HG03432 (cell line): ENCODE results near the gene DNAH11.
"Not testable (repeated sequence)": the region's sequence is repeated elsewhere in the genome, so short reads cannot be mapped to it uniquely, and the experiment has no call there.

Experiments
- ATAC-seq: cut with Tn5 transposase; IDR thresholded peaks from one replicate; pipeline ENCODE4 v1.9.1; 2021; ENCODE audit warnings: mild to moderate bottlenecking, moderate library complexity; ENCODE audit not compliant: unreplicated experiment

DNAH11 gene

DNA sequence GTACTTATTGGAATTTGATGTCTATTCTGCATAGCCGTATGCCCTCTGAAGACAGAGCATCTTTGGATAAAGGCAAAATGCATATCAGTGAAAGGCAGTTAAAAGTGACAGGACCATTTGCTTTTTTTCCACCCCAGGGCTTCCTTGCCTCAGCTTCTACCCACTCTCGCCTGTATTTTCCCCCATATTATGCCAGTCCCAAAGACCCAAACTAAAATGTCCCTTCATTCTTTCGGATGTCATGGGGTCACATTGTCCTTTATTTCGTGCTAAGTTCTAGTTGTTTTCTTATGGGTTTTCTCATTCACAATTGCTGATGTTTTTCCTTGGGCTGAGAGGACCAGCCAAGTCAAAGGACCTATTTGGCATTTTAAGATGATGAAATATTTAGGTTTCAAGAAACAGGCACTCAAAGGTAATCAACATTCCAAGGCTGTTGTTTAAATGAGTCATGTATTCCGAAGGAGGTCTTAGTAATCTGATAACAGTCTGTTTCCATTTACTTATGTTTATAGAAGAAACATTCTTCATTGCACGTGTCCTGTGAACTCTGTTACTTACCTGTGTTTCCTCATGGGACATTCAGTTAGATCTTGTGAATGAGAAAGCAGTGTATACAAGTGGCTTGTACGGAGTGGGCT is 74.1 kb downstream of the DNAH11 start:
- ATAC-seq, result no peak

DNA sequence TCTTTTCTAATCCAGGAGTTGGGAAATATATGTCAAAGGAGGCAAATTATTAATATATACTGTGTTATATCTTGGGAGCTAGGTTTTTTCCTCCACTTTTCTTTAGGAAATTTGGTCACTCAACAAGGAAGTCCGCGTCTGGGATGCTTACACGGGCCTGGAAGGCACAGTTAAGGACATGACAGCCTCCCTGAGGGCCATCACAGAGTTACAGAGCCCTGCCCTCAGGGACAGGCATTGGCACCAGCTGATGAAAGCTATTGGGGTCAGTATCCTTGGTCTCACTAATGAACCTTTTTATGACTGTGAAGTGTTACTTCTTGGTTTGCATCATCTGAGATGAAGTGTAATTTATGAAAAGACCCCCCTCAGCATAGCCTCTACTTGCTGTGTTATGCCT is 74.7 kb downstream of the DNAH11 start:
- no peak for ATAC-seq

DNA sequence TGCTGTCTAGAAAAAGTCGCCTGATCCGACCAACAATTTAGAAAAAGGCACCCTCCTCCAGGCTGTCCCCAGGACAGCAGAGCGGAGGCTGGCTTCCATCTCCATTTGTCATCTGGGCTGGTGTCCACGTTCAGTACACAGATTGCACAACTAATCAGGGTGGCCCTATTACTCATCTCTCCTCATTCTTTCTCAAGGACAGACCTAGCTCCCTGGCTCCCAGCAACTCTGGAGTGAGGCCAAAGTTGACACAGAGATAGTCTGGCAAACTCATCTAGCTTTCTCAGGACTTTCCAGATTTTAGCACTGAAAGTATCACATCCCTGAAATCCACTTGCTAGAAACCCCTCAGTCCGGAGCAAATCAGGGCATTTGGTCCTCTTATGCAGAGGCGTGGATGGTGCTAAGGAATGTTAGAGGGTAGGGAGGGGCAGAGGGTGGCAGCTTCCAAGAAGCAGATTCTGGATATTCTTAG is 75.1 kb downstream of the DNAH11 start:
- no peak for ATAC-seq

DNA sequence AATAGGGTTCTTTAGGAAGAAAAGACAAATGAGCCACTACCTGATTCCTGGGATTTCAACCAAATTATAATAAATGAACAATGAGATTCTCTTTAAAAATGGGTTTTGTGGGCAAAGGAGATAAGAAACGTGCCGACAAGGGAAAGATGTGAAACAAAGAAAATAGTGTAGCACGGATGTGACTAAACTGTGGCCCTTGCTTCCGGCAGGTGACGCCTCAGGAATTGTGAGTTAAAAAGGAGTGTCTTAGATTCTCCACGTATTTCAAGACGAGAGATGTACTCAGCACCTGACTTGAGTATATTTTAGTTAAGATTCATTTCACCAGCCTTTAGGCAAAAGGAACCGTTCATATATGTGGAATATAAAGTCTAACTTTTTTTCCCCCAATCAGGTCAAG is 75.9 kb downstream of the DNAH11 start:
- ATAC-seq, result no peak

DNA sequence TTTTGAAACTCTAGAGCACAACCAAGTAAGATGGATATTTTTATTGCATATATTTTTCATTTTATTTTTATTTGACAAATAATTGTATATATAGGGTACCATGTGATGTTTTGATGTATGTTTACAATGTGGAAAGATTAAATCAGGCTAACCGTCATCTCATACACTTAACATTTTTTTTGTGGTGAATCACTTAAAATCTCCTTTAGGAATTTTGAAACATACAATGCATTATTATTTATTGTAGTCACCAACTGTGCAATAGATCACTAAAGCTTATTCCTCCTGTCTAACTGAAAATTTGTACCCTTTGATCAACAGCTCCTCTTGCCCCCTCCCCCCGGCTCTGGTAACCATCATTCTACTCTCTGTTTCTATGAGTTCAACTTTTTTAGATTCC is 77.2 kb downstream of the DNAH11 start:
- ATAC-seq, result no peak

DNA sequence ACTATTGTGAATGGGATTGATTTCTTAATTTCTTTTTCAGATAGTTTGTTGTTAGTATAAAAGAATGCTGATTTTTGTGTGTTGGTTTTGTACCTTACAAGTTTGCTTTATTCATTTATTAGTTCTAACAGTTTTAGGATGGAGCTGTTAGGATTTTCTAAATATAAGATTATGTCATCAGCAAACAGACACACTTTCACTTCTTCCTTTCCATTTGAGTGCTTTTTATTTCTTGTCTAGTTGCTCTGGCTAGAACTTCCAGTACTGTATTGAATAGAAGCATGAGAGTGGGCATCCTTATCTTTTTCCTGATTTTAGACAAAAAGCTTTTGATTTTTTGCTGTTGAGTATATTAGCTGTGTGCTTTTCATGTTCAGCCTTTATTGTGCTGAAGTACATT is 81.5 kb downstream of the DNAH11 start:
- ATAC-seq, result no peak

DNA sequence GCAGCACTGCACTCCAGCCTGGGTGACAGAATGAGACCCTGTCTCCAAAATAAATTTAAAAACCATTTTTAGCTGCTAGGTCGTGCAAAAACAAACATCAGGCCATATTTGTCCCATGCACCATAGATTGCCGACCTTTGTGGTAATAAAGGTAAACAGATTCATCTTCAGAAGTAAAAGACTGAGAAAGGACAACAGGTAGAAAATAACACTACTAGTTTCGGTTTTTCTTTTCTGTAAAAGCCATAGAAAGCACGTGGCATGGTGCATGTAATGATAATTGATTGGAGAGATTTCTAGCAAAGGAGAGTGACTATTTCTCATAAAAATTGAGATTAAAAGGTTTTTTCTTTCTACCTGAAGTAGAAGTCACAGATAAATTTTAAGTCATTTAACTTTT is 93.9 kb downstream of the DNAH11 start:
- no peak for ATAC-seq

DNA sequence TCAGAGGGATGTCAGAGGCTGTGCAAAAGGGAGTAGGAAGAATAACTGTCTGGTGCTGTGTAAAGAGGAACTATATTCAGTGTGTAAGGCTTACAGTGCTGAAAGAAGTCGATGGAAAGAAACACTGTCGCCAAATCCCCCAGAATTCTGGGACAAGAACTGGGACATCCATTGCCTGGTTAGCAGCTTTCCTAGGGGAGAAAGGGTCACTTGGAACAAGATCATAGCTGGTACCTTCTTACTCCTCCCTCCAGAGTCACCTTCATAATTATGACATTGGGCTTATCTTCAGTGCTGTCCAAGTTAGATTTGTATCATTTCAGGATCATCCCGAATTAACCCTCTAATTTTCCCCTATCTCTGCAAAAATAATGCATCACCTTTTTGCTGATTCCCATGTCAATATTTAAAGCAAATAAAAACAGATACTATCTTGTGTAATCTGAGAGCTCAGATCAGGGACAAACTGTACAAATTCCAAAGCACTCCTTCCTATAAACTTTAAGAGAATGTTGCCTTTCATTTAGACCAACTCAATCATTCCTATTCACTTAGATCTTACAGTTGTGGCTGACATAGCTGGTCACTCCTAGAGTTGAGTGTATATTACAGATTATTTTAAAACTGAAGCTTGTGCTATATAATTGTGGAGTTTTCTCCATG is 96.5 kb downstream of the DNAH11 start:
- ATAC-seq, result no peak

DNA sequence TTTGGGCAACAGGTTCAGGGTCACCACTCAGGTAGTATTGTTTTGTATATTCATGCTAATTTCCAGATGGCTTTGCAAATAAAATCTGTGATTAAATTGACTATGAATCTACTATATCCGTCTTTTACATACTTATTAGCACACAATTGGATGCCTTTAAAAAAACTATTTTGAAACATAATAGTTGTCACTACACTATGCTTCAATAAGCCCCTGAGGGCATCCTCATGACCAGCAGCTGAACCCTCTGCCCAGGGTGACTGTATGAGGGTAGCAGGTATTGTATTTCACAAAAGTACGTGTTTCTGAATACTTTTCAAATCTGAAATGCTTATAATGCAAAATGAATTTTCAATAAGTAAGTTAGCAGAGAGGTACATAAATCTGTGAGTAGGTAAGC is 97.3 kb downstream of the DNAH11 start:
- ATAC-seq, result no peak

DNA sequence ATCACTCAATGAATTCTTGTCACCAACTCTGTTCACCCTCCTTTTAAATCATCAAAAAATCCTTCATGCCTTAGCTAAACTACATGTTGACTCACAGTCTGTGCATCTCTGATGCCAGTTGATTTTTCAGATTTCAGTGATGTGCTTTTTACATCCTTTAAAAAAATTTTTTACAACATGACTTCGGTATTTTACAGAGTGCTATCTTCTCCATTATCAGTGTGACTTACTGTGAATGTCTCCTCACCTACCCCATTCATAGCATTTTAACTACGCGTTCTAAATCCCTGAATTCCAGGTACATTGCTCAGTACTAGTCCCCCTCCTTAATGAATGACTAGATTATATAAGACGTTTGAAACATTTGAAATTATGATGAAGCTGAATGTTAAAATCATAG is 98.7 kb downstream of the DNAH11 start:
- ATAC-seq, result no peak

DNA sequence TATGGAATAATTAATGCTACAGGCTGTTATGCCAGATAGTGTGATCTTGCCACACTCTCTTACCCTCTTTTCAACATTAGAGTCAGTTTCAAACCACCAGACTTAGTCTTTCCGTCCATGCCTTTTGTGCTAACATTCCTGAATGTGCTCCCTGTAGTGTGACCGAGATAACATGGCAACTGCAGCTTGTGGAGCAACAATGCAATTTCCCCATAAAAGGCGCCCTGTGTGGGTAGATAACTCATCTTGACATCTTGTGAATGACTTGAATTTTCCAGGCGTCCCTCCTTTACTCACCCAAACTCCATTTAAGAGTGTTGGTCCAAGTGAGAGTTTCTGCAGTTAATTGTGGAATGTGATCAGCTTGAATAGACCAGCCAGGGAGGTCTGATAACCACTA is 99.6 kb downstream of the DNAH11 start:
- no peak for ATAC-seq

DNA sequence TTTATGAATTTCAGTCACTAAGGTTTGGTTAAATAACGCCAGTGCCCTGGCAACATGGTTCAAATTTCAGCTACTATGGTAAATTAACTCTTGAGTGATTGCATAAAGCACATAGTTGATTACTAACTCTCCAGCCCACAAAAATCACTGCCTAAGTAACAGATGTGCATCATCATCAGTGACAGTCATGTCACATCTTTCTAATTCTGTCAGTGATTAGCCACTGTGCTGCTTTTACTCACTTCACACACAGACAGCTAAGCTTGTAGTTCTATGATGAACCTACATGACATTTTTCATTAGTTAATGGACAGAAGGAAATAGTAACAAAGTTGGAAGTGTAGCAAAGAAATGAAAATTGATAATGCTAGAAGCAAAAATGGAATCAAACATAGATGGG is 108.9 kb downstream of the DNAH11 start:
- no peak for ATAC-seq

DNA sequence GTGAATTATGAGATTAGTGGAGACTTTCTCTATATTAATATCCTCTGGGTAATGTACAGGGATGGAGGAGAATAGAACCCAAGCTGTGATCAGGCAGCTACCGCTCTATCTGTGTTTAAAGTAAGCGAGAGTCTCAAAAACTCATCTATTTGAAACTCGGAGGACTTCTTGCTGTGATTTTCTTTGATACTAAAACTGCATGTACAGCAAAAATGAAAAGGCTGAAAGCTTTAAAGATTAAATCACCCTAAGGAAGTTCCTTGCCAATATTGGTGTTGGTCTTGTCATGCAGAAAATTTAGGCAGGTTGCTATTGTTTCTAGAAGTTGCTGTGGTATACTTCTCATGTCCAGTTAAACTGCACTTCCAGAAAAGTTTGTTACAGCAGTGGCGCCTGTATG is 110.8 kb downstream of the DNAH11 start:
- ATAC-seq, result no peak

DNA sequence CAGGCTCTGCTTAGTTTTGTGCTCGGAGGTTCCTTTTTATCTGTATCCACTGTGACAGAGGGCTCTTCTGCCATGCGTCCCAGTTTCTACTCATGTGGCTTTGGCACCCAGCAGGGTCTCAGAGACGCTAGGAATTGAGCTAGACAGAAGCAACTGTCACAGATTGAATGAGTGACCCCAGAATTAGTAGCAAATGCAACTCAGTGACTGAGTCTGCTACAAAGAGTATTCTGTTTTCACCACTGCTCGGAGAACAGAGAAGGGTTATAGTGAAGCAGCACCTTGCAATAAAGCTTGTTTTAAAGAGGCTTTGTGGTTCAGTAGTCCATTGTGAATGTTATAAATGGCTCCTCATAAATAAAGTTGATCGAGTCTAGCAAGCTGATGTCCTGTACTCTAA is 113.2 kb downstream of the DNAH11 start:
- no peak for ATAC-seq

DNA sequence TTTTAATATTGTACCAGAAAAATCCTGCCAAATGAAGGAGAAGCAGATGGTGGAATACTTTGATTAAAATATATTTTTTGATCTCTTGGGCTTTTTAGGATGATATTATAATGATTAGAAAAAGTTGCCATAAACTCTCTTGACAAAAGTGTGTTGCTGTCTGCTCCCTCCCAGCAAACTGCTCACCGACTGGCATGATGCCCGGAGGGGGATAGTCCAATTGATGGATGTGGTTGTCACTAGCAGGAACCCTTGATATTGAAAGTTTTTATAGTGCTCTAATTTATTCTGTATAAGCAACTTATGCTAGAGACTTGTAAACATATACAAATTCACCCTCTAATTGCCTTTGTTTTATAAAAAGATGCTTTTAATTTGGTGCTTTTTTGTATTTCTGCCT is 114.0 kb downstream of the DNAH11 start:
- no peak for ATAC-seq

DNA sequence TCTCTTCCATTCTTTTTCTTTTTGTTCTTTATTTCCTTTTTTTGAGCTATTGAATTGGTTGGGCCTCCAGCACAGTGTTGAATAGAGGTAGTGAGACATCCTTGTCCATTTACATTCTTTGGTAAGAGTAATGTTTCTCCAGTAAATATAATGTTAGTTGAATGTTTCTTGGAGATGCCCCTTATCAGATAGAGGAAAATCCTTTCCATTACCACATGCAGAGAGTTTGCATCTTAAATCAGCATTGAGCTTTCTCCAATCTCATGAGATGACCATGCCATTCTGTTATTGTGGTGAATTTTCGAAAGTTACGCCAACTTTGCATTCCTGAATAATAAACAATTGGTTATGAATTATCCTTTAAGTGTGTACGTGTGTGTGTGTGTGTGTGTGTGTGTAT is 127.7 kb downstream of the DNAH11 start:
- no peak for ATAC-seq

DNA sequence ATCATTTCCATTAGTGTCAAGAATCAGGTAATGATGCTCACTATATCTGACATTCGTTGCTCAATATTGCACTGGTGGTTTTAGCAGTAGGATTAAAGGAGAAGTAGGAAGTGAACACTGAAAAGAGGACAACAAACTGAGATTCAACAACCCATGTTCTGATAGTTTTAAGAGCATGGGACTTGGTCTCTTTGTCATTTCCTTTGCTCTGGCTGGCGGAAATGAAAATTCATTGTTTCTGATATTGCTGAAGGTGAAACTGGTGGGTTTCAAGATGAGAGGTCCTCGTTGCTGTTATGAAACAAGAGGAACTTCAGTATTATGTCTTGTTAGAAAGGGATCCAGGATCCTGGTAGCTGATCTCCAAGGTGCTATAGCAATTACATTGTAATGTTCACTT is 129.0 kb downstream of the DNAH11 start:
- ATAC-seq, result peak; percentile 84

DNA sequence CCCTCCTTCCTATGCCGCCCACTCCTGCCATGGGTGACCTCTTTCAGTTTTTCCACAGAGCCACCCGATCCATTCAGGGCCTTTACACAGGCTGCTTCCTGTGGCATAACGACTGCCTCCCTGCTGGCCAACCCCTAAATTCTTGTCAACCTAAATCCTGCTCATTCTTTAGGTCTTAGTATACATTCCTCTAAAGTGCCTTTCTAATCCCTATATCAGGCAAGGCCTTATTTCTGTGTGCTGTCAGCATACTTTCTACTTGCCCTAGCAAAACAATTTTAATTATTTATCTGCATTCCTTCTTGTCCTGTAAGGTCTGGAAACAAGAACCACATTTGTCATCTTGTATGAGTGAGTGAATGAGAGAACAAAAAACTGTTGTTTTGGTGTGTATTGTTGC is 132.4 kb downstream of the DNAH11 start:
- no peak for ATAC-seq

DNA sequence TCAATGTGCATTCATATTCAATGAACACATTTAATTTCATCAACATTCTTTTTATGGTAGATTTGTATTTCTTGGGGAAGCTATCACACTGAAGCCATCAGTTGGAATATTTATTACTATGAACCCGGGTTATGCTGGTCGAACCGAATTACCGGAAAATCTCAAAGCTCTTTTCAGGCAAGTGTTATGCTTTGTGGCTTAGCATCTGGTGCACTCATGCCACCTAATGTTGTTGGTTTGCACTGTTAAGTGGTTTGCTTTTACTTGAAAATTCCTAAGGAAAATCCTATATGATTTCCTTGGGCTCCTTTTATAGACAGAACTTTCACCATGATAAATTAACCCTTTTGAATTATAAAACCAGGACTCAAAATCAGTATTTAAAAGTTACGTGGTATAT is 147.9 kb downstream of the DNAH11 start:
- ATAC-seq, result no peak

DNA sequence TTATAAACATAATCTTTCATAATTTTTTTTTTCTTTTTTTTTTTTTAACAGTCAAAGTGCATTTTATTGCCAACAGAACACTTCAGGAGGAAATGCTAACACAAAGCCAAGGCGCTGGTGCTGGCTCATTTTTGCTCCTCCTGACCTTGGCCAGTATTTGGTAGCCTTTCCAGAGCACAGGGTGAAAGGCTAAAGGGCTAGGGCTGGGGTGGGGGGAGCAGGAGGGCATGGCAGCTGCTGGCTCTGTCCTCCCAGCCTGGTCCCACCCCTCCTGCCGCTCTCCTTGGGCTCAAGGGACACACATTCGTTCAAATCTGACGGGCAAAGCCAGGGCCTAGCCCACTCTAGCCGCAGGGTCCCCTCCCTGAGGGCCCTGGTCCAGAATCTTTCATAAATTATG is 148.3 kb downstream of the DNAH11 start:
- ATAC-seq, result not testable (repeated sequence)

DNA sequence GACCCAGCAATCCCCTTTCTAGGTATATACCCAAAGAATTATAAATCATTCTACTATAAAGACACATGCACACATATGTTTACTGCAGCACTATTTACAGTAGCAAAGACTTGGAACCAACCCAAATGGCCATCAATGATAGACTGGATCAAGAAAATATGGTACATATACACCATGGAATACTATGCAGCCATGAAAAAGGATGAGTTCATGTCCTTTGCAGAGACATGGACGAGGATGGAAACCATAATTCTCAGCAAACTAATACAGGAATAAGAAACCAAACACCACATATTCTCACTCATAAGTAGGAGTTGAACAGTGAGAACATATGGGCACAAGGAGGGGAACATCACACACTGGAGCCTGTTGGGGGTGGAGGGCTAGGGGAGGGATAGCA is 157.7 kb downstream of the DNAH11 start:
- ATAC-seq, result not testable (repeated sequence)

DNA sequence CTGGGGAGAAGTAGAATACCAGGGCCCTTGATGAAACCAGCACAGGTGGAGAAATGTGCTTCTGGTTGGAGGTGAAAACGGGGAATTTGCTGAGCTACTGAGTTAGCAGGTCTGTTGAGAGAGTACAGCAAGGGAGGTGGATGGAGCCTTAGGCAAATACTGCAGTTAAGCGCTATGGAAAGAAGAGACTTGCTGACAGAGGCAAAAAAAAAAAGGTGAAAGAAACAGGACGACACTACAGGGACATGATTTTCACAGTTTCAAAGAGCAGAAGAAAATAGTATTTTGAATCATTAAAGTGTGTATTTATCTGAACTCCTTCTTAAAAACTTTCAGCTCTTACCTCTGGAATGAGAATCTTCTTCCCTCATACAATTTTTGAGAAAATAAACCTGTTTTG is 159.5 kb downstream of the DNAH11 start:
- no peak for ATAC-seq

DNA sequence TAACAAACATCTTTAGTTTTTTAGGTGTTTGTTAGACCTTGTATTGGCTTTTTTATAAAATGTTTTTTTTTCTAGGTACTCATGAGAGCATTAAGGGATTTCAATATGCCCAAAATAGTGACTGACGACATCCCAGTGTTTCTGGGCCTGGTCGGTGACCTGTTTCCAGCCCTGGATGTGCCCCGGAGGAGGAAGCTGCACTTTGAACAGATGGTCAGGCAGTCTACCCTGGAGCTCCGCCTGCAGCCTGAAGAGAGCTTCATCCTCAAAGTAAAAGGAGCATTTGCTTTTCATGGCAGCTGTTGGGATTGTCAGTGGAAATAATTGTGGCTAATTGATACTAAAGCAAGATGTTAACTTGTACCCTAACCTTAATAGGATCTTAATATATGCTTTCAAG is 161.5 kb downstream of the DNAH11 start:
- ATAC-seq, result no peak
